Measurements from ENCODE around the gene UBE2H.

The UBE2H gene

GRCh38 chr7:129785685-129786514 is 166.9 kb downstream of the UBE2H start:
- no peak for DNase-seq (ENCODE audit: low read depth in 2 of 2)

GRCh38 chr7:129784783-129785684 is 167.7 kb downstream of the UBE2H start:
- DNase-seq (ENCODE audit: low read depth in 2 of 2) = no peak

- no peak for DNase-seq (ENCODE audit: low read depth in 2 of 2)
These were observed 168.3 kb downstream of the UBE2H start for GRCh38 chr7:129784437-129784782.

- DNase-seq (ENCODE audit: low read depth in 2 of 2) = no peak
These were observed 169.2 kb downstream of the UBE2H start for GRCh38 chr7:129783584-129783919.

- no peak for DNase-seq (ENCODE audit: low read depth in 2 of 2)
These were observed 169.8 kb downstream of the UBE2H start for GRCh38 chr7:129782818-129783583.

- no peak for DNase-seq (ENCODE audit: low read depth in 2 of 2)
These were observed 170.6 kb downstream of the UBE2H start for GRCh38 chr7:129781928-129782817.

- DNase-seq (ENCODE audit: low read depth in 2 of 2) = no peak
These were observed 171.5 kb downstream of the UBE2H start for GRCh38 chr7:129780974-129781927.
